Measurements from ENCODE around the gene CRYAB. TPM values are rescaled to one million over a fixed set of nuclear protein-coding genes. Genes with fewer than 3 reads are reported as not detected.

Gene CRYAB
- total and polyA plus RNA-seq, 2 of the 4 experiments (the other 2 are of a cell fraction): 6.5 to 19.5 TPM

DNA sequence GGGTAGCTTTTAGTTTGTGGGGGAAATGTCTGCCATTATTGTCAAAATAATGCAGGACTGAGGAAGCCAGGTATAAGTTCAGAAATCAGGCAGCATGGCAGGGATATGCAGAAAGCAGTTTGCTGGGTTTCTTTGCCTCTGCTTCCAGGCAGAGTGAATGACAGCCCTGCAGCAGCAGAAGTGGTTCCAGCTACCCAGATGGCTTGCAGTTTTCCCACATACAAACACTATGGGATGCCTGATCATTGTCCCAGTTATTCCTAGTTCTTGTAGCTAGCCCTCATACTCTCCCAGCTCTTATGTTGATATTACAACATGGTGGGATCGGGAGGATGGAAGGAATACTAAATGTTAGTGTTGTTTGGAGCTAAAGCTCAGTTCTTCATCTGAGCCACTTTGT lies 22.7 kb upstream of the CRYAB start:
- no peaks in the 10 kb centered on the region for H4K20me1 ChIP-seq (ENCODE audit: insufficient read depth, low read length)
- H2BK20ac ChIP-seq (ENCODE audit: low read depth, low read length): no peak overlapping the region
- H3K9me3 ChIP-seq (ENCODE audit: control insufficient read depth, insufficient read depth, low read length): no peaks in the 10 kb centered on the region
- H2BK5ac ChIP-seq (ENCODE audit: low read depth, low read length, poor library complexity, severe bottlenecking): no peak overlapping the region
- no peak overlapping the region for H2AK5ac ChIP-seq (ENCODE audit: low read depth, low read length)
- POLR2A ChIA-PET (ENCODE audit: unreplicated experiment): no interaction called here
- DNase-seq (no peak), ATAC-seq (ENCODE audit: low read depth) (no peak)
- H3K23ac ChIP-seq (ENCODE audit: low read depth, low read length): peak overlapping the region; percentile 25; the same call in 1 of the 2 replicates
- no peak overlapping the region for H4K5ac ChIP-seq (ENCODE audit: low read depth, low read length)
- no peak overlapping the region for H2BK120ac ChIP-seq (ENCODE audit: low read depth, low read length)
- H3K56ac ChIP-seq (ENCODE audit: extremely low read depth, insufficient read depth, low read length): no peak overlapping the region; the same call in 1 of the 2 replicates
- H3K79me1 ChIP-seq (ENCODE audit: low read depth in 1 of 2, low read length in 2 of 2): peaks cover 9 to 23% of the 10 kb centered on the region in 2 experiments; a peak in 3 of 4 replicates
- H3K4me1 ChIP-seq (ENCODE audit: control insufficient read depth, insufficient read depth, low read length): peaks cover 29% of the 10 kb centered on the region
- H3K27ac ChIP-seq (ENCODE audit: insufficient read depth, low read length): no peak overlapping the region
- peaks cover 21% of the 10 kb centered on the region for H3K9me1 ChIP-seq (ENCODE audit: insufficient read depth, low read length)
- no peak overlapping the region for H3K4me2 ChIP-seq (ENCODE audit: low read depth, low read length)
- CTCF ChIA-PET: interaction anchor here (1.1 to 1.9 kb wide), 4 partner anchors 10 to 63 kb away, joined by 3 to 11 read pairs (median 6); no protein-coding TSS in a partner anchor
- peak overlapping the region; percentile 33 for H2AFZ ChIP-seq (replicated peaks; ENCODE audit: low read length, poor library complexity)
- TF ChIP-seq FOS (IDR thresholded peaks at IDR 0.05; ENCODE audit: low read depth, low read length) (no peak), MAZ (IDR thresholded peaks at IDR 0.05; ENCODE audit: borderline replicate concordance, low read depth, low read length) (no peak), MAFK (IDR thresholded peaks at IDR 0.05; ENCODE audit: low read depth, low read length) (no peak), SMC3 (IDR thresholded peaks at IDR 0.05; ENCODE audit: low read depth, low read length) (no peak), USF2 (IDR thresholded peaks at IDR 0.05; ENCODE audit: low read depth, low read length) (no peak), MXI1 (IDR thresholded peaks at IDR 0.05; ENCODE audit: borderline replicate concordance, low read depth, low read length) (no peak), RCOR1 (IDR thresholded peaks at IDR 0.05; ENCODE audit: insufficient replicate concordance, low read length) (no peak), POLR2A (IDR thresholded peaks at IDR 0.05; ENCODE audit: low read depth, low read length) (no peak), CTCF (conservative IDR thresholded peaks at IDR 0.05; ENCODE audit: low read depth, low read length) (no peak), CEBPB (IDR thresholded peaks at IDR 0.05; ENCODE audit: low read depth, low read length) (no peak), NFE2L2 (IDR thresholded peaks at IDR 0.05; ENCODE audit: low read depth, low read length) (no peak), BHLHE40 (IDR thresholded peaks at IDR 0.05; ENCODE audit: low read depth, low read length) (no peak), RAD21 (IDR thresholded peaks at IDR 0.05; ENCODE audit: low read length) (no peak), CHD1 (IDR thresholded peaks at IDR 0.05; ENCODE audit: low read depth, low read length) (no peak)
- TF ChIP-seq, protein P1, sequence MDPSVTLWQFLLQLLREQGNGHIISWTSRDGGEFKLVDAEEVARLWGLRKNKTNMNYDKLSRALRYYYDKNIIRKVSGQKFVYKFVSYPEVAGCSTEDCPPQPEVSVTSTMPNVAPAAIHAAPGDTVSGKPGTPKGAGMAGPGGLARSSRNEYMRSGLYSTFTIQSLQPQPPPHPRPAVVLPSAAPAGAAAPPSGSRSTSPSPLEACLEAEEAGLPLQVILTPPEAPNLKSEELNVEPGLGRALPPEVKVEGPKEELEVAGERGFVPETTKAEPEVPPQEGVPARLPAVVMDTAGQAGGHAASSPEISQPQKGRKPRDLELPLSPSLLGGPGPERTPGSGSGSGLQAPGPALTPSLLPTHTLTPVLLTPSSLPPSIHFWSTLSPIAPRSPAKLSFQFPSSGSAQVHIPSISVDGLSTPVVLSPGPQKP (IDR thresholded peaks at IDR 0.05; ENCODE audit: borderline replicate concordance, low read depth, low read length): no peak
- H4K8ac ChIP-seq (ENCODE audit: low read depth in 2 of 2, low read length in 2 of 2): no peak overlapping the region
- intact Hi-C loops (cut with micrococcal nuclease) (loop anchor here (5.0 kb wide), 2 partner anchors 148 to 343 kb away; no protein-coding TSS in a partner anchor), in situ Hi-C loops (cut with MboI; ENCODE audit: low sequenced_read_pairs) (no loop called here), dilution Hi-C loops (cut with HindIII; ENCODE audit: low sequenced_read_pairs, unreplicated experiment) (no loop called here)
- H3K14ac ChIP-seq (replicated peaks; ENCODE audit: low read depth, low read length): no peak overlapping the region
- BruUV-seq (replicated peaks): no TSS peak
- no peak overlapping the region for H3K9ac ChIP-seq (ENCODE audit: low read depth, low read length)
- H3K4ac ChIP-seq (ENCODE audit: low read depth, low read length): peak overlapping the region; percentile 24; the same call in 1 of the 2 replicates
- H3K4me3 ChIP-seq (ENCODE audit: insufficient read depth, low read depth, low read length): no peak overlapping the region
- no peaks in the 10 kb centered on the region for H3K36me3 ChIP-seq (ENCODE audit: control insufficient read depth, insufficient read depth, low read length)
- H3K18ac ChIP-seq (ENCODE audit: low read depth, low read length): no peak overlapping the region
- no peak overlapping the region for H2BK15ac ChIP-seq (ENCODE audit: low read depth, low read length)
- no CpG with 5 or more reads among the region's 1 CpG for WGBS, 2 experiments (ENCODE audit: extremely low coverage in 2 of 2, insufficient read length in 1 of 2)
- H4K91ac ChIP-seq (ENCODE audit: insufficient read depth, low read depth, low read length): no peak overlapping the region
- no peaks in the 10 kb centered on the region for H3K27me3 ChIP-seq (ENCODE audit: control insufficient read depth, insufficient read depth, low read length)
- no peak overlapping the region for H2AK9ac ChIP-seq (replicated peaks; ENCODE audit: low read depth, low read length, poor library complexity)
